ENCODE measurements around the gene AUTS2. TPM values are rescaled to one million over a fixed set of nuclear protein-coding genes. Genes with fewer than 3 reads are reported as not detected.

AUTS2 gene
- polyA plus RNA-seq, 1 donor from 2014 or later, result 97.3 TPM

DNA sequence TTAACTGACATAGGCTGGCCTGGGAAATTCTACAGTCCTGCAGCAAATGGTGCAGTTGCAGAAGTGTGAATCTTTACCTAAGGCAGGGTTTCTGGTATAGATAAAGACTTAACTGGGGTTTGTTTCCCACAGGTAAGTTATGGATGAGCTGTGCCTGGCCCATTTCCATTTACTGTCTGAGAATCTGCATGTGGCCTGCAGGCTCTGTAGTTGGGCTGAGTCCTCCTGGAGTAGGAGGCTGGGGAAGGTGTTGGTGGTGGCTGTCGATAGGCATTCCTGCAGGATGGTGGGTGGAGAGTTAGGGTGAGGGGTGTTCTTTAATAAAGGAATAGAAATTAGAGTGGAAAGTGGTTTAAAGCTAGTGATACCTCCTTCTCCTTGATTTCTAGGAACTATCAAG, 193.5 kb downstream of the AUTS2 start:
- no peaks in the 10 kb centered on the region for H3K9me2 ChIP-seq (ENCODE audit: insufficient read depth, low read length)
- no peak overlapping the region for H3K4me3 ChIP-seq (ENCODE audit: low read length)
- peaks cover 47% of the 10 kb centered on the region for H3K79me2 ChIP-seq (replicated peaks; ENCODE audit: insufficient read depth, low read length)
- no peak overlapping the region for H2AFZ ChIP-seq (ENCODE audit: low read depth, low read length)
- no peaks in the 10 kb centered on the region for H3K27me3 ChIP-seq (ENCODE audit: insufficient read depth, low read depth, low read length)
- no peaks in the 10 kb centered on the region for H3K36me3 ChIP-seq (ENCODE audit: insufficient read depth, low read length)
- H3K4me2 ChIP-seq (ENCODE audit: low read length), result no peak overlapping the region
- peaks cover 4% of the 10 kb centered on the region for H4K20me1 ChIP-seq (ENCODE audit: insufficient read depth)
- TF ChIP-seq, protein P1, sequence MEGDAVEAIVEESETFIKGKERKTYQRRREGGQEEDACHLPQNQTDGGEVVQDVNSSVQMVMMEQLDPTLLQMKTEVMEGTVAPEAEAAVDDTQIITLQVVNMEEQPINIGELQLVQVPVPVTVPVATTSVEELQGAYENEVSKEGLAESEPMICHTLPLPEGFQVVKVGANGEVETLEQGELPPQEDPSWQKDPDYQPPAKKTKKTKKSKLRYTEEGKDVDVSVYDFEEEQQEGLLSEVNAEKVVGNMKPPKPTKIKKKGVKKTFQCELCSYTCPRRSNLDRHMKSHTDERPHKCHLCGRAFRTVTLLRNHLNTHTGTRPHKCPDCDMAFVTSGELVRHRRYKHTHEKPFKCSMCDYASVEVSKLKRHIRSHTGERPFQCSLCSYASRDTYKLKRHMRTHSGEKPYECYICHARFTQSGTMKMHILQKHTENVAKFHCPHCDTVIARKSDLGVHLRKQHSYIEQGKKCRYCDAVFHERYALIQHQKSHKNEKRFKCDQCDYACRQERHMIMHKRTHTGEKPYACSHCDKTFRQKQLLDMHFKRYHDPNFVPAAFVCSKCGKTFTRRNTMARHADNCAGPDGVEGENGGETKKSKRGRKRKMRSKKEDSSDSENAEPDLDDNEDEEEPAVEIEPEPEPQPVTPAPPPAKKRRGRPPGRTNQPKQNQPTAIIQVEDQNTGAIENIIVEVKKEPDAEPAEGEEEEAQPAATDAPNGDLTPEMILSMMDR (IDR thresholded peaks at IDR 0.05; ENCODE audit: poor library complexity, severe bottlenecking), result no peak
- TF ChIP-seq POLR2AphosphoS5 (IDR thresholded peaks at IDR 0.05) (no peak), SMC3 (conservative IDR thresholded peaks at IDR 0.05; ENCODE audit: poor library complexity) (no peak), MXI1 (conservative IDR thresholded peaks at IDR 0.05; ENCODE audit: poor library complexity, severe bottlenecking) (no peak), EZH2 (IDR thresholded peaks at IDR 0.05; ENCODE audit: borderline replicate concordance, insufficient read depth, low read length, poor library complexity, severe bottlenecking) (no peak), TAF1 (IDR thresholded peaks at IDR 0.05; ENCODE audit: low read depth) (no peak), RAD21 (conservative IDR thresholded peaks at IDR 0.05) (no peak), EP300 (conservative IDR thresholded peaks at IDR 0.05; ENCODE audit: poor library complexity, severe bottlenecking) (no peak)
- TF ChIP-seq, protein P2, sequence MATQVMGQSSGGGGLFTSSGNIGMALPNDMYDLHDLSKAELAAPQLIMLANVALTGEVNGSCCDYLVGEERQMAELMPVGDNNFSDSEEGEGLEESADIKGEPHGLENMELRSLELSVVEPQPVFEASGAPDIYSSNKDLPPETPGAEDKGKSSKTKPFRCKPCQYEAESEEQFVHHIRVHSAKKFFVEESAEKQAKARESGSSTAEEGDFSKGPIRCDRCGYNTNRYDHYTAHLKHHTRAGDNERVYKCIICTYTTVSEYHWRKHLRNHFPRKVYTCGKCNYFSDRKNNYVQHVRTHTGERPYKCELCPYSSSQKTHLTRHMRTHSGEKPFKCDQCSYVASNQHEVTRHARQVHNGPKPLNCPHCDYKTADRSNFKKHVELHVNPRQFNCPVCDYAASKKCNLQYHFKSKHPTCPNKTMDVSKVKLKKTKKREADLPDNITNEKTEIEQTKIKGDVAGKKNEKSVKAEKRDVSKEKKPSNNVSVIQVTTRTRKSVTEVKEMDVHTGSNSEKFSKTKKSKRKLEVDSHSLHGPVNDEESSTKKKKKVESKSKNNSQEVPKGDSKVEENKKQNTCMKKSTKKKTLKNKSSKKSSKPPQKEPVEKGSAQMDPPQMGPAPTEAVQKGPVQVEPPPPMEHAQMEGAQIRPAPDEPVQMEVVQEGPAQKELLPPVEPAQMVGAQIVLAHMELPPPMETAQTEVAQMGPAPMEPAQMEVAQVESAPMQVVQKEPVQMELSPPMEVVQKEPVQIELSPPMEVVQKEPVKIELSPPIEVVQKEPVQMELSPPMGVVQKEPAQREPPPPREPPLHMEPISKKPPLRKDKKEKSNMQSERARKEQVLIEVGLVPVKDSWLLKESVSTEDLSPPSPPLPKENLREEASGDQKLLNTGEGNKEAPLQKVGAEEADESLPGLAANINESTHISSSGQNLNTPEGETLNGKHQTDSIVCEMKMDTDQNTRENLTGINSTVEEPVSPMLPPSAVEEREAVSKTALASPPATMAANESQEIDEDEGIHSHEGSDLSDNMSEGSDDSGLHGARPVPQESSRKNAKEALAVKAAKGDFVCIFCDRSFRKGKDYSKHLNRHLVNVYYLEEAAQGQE (IDR thresholded peaks at IDR 0.05; ENCODE audit: borderline replicate concordance), result no peak
- no peak overlapping the region for H3K9ac ChIP-seq (ENCODE audit: low read length)
- no peaks in the 10 kb centered on the region for H3K9me3 ChIP-seq (ENCODE audit: low read length)
- peaks cover 4% of the 10 kb centered on the region for H3F3A ChIP-seq (ENCODE audit: insufficient read depth, low read length, poor library complexity, severe bottlenecking)
- no peak overlapping the region for H3K27ac ChIP-seq (ENCODE audit: low read length)

DNA sequence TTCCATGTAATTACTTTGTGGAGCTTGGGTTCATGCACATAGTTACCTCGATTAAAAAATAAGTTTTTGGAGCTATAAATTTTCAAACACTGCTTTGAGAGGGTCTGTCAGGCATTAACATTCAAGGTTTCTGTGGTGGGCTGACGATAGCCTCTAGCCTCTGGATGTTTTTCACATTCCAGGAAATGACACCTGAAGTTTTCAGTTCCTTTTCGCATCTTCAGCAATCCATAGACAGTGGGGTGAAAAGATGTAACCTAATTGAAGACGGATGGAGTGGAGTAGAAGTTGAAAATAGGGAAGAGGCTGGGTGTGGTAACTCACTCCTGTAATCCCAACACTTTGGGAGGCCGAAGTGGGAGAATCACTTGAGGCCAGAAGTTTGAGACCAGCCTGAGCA, 197.7 kb downstream of the AUTS2 start:
- peaks cover 62% of the 10 kb centered on the region for H3K79me2 ChIP-seq (replicated peaks; ENCODE audit: insufficient read depth, low read length)
- no peak overlapping the region for H2AFZ ChIP-seq (ENCODE audit: low read depth, low read length)
- H3K27me3 ChIP-seq (ENCODE audit: insufficient read depth, low read depth, low read length), result no peaks in the 10 kb centered on the region
- no peaks in the 10 kb centered on the region for H4K20me1 ChIP-seq (ENCODE audit: insufficient read depth)
- no peak overlapping the region for H3K27ac ChIP-seq (ENCODE audit: low read length)
- no peaks in the 10 kb centered on the region for H3K9me2 ChIP-seq (ENCODE audit: insufficient read depth, low read length)
- TF ChIP-seq RAD21 (conservative IDR thresholded peaks at IDR 0.05) (no peak), EZH2 (IDR thresholded peaks at IDR 0.05; ENCODE audit: borderline replicate concordance, insufficient read depth, low read length, poor library complexity, severe bottlenecking) (no peak), SMC3 (conservative IDR thresholded peaks at IDR 0.05; ENCODE audit: poor library complexity) (no peak), TAF1 (IDR thresholded peaks at IDR 0.05; ENCODE audit: low read depth) (no peak), EP300 (conservative IDR thresholded peaks at IDR 0.05; ENCODE audit: poor library complexity, severe bottlenecking) (no peak), POLR2AphosphoS5 (IDR thresholded peaks at IDR 0.05) (no peak), MXI1 (conservative IDR thresholded peaks at IDR 0.05; ENCODE audit: poor library complexity, severe bottlenecking) (no peak)
- TF ChIP-seq, protein P1 (IDR thresholded peaks at IDR 0.05; ENCODE audit: poor library complexity, severe bottlenecking), result no peak
- TF ChIP-seq, protein P2 (IDR thresholded peaks at IDR 0.05; ENCODE audit: borderline replicate concordance), result no peak
- H3K4me3 ChIP-seq (ENCODE audit: low read length), result no peak overlapping the region
- H3K9ac ChIP-seq (ENCODE audit: low read length), result no peak overlapping the region
- peaks cover 4% of the 10 kb centered on the region for H3F3A ChIP-seq (ENCODE audit: insufficient read depth, low read length, poor library complexity, severe bottlenecking)
- no peak overlapping the region for H3K4me2 ChIP-seq (ENCODE audit: low read length)
- no peaks in the 10 kb centered on the region for H3K9me3 ChIP-seq (ENCODE audit: low read length)
- no peaks in the 10 kb centered on the region for H3K36me3 ChIP-seq (ENCODE audit: insufficient read depth, low read length)
